Measurements from ENCODE around the gene CXCL12. TPM values are rescaled to one million over a fixed set of nuclear protein-coding genes. Genes with fewer than 3 reads are reported as not detected.

The CXCL12 gene
- total and polyA plus RNA-seq, 10 donors: 22.7 to 549 (median 294) TPM

DNA sequence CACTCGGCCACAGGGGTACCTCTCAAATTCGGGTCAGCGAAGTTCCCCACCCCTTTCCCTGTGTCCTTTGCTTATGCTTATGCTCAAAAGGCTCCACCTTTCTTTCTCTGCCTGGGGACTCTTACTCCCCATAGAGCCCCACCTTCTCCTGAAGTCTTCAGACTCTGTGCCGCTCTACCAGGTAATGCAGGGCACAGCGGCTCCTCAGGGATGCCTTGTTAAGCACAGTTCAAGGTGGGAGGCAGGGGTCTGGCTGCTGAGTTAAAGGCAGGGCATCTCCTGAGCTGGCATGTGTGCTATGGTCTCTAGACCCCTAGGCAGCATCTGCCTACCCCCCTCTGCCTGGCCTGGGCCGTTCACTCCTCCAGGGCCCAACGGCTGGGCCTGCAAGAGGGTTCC lies 3.0 kb upstream of the CXCL12 start:
- WGBS, 5 donors: 84 to 94% (median 87%) methylated on average over 7 of the region's 7 CpGs

DNA sequence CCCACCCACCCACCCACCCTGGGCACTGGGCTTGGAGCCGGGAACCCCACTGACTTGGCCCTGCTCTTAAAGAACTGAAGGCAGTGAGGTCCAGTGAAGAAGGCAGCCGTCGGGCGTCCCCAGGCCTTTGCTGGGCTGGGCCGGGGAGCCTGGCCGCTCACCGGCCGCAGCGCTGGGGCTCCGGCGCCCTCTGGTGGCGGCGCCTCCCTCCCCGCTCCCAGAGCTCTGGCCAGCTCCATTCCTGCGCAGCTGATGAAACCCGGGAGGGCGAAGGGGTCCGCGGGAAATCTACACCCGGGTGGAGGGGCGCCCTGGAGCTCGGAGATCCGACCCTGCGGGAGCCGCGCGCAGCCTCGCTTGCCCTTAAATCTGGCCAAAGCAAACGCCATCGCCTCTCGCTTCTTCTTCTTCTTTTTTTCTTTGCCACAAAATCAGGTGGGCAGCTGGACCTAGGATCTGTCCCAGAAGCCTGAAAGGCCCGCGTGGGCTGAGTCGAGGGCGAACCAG lies 1.7 kb upstream of the CXCL12 start:
- intact Hi-C loops (cut with DNase I; ENCODE audit: low total_unique reads): loop anchor here (5.0 kb wide), 1 partner anchor 714 kb away; no protein-coding TSS in a partner anchor
- Histone ChIP-seq H3K4me3 (peak overlapping the region in 3 of 8 donors; percentile 50 to 70 (median 68)), H3K9me3 (no peaks in the 10 kb centered on the region), H3K27me3 (replicated peaks in 1 of 7) (peaks cover 0 to 80% (median 36%) of the 10 kb centered on the region in 7 donors), H3K4me1 (peaks cover 0 to 42% (median 24%) of the 10 kb centered on the region in 6 donors), H3K27ac (peak overlapping the region in 5 of 8 donors; percentile 73 to 81 (median 76)), H3K36me3 (no peaks in the 10 kb centered on the region)
- DNase-seq: peak; percentile 84
- TF ChIP-seq, protein P1, sequence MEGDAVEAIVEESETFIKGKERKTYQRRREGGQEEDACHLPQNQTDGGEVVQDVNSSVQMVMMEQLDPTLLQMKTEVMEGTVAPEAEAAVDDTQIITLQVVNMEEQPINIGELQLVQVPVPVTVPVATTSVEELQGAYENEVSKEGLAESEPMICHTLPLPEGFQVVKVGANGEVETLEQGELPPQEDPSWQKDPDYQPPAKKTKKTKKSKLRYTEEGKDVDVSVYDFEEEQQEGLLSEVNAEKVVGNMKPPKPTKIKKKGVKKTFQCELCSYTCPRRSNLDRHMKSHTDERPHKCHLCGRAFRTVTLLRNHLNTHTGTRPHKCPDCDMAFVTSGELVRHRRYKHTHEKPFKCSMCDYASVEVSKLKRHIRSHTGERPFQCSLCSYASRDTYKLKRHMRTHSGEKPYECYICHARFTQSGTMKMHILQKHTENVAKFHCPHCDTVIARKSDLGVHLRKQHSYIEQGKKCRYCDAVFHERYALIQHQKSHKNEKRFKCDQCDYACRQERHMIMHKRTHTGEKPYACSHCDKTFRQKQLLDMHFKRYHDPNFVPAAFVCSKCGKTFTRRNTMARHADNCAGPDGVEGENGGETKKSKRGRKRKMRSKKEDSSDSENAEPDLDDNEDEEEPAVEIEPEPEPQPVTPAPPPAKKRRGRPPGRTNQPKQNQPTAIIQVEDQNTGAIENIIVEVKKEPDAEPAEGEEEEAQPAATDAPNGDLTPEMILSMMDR (IDR thresholded peaks at IDR 0.05 in 8 of 11, conservative IDR thresholded peaks at IDR 0.05 in 3 of 11): peak; percentile 24 to 85 (median 75)
- no peak for TF ChIP-seq POLR2A (IDR thresholded peaks at IDR 0.05)
- TF ChIP-seq POLR2AphosphoS5 (IDR thresholded peaks at IDR 0.05): peak in 1 of 3 donors; percentile 48
- WGBS, 5 donors: 2 to 5% (median 3%) methylated on average over 23 to 35 of the region's 35 CpGs

More for the DNA sequence above, 3.0 kb upstream of the CXCL12 start:
- Histone ChIP-seq H3K4me1 (peaks cover 0 to 36% (median 24%) of the 10 kb centered on the region in 6 donors), H3K36me3 (no peaks in the 10 kb centered on the region), H3K27ac (no peak overlapping the region), H3K4me3 (no peak overlapping the region), H3K9me3 (no peaks in the 10 kb centered on the region), H3K27me3 (replicated peaks in 1 of 7) (peaks cover 0 to 70% (median 36%) of the 10 kb centered on the region in 7 donors)
- intact Hi-C loops (cut with DNase I; ENCODE audit: low total_unique reads): loop anchor here (5.0 kb wide), 1 partner anchor 716 kb away; no protein-coding TSS in a partner anchor
- TF ChIP-seq POLR2A (IDR thresholded peaks at IDR 0.05) (no peak), POLR2AphosphoS5 (IDR thresholded peaks at IDR 0.05) (no peak)
- TF ChIP-seq, protein P1 (IDR thresholded peaks at IDR 0.05 in 8 of 11, conservative IDR thresholded peaks at IDR 0.05 in 3 of 11): no peak
- DNase-seq: peak; percentile 52

DNA sequence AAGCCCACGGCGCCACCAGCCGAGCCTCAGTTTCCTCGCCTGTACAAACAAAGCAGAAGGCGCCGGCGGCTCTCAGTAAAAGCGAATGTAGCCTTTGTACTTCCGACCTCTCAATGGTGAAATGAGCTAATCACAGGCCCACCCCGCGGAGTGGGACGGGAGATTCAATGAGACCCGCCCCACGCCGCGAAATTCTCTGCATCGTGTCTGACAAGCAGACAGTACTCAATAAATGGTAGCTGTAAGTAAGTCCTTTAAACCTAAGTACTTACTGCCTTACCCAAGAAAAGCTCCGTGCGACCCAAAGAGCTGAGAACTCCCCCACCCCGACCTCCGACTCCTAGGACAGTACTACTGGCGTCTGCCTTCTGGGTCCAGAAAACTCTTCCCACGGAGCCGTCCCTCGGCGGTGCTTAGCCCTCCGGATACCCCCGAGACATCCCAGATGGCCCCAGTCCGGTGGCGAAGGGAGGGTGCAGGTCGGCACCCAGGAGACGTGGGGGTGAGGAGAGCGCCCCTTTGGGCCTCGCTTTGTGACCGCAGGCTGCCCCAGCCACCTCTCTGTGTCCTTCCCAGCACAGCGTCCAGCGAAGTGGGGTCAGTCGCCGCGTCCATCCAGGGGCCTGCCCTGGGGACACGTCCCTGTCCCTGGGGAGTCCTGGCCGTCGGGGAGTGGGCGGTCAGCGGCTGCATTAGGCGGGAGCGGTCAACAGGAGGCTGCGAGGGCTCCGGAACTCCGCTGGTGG lies 972 bp upstream of the CXCL12 start:
- H3K4me3 ChIP-seq: peak overlapping the region in 7 of 8 donors; percentile 39 to 70 (median 50)
- WGBS, 5 donors: 15 to 21% (median 19%) methylated on average over 31 to 50 of the region's 50 CpGs
- TF ChIP-seq POLR2A (IDR thresholded peaks at IDR 0.05): no peak
- TF ChIP-seq POLR2AphosphoS5 (IDR thresholded peaks at IDR 0.05): no peak
- TF ChIP-seq, protein P1 (IDR thresholded peaks at IDR 0.05 in 8 of 11, conservative IDR thresholded peaks at IDR 0.05 in 3 of 11): no peak
- H3K27me3 ChIP-seq (replicated peaks in 1 of 7): peaks cover 0 to 80% (median 36%) of the 10 kb centered on the region in 7 donors
- peak overlapping the region in 7 of 8 donors; percentile 39 to 81 (median 75) for H3K27ac ChIP-seq
- H3K4me1 ChIP-seq: peaks cover 0 to 46% (median 25%) of the 10 kb centered on the region in 6 donors
- intact Hi-C loops (cut with DNase I; ENCODE audit: low total_unique reads): loop anchor here (5.0 kb wide), 1 partner anchor 714 kb away; no protein-coding TSS in a partner anchor
- no peaks in the 10 kb centered on the region for H3K9me3 ChIP-seq
- no peaks in the 10 kb centered on the region for H3K36me3 ChIP-seq
- peak; percentile 81 for DNase-seq

DNA sequence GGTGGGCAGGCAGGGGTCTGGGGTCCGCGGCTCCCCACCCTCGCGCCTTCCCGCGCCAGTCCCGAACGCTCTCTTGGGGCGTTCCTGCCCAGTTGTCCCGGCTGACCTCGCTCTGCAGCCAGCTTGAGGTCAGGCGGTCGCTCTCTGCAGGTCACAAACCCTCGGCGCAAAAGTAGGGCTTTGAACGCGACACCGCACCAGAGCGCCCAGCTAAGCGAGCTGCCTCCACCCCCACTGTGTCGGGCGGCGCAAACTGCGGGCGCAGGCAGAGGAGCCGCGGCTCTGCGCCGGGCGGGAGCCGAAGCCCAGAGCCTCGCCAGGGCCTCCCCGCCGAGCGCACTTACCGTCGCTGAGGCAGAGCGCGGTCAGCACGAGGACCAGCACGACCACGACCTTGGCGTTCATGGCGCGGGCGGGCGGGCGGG lies 284 bp downstream of the CXCL12 start:
- peak overlapping the region; percentile 39 to 70 (median 50) for H3K4me3 ChIP-seq
- H3K27me3 ChIP-seq (replicated peaks in 1 of 7): peaks cover 0 to 76% (median 36%) of the 10 kb centered on the region in 7 donors
- DNase-seq: no peak
- TF ChIP-seq, protein P1 (IDR thresholded peaks at IDR 0.05 in 8 of 11, conservative IDR thresholded peaks at IDR 0.05 in 3 of 11): no peak
- peak in 2 of 3 donors; percentile 4 to 42 for TF ChIP-seq POLR2AphosphoS5 (IDR thresholded peaks at IDR 0.05)
- intact Hi-C loops (cut with DNase I; ENCODE audit: low total_unique reads): loop anchor here (5.0 kb wide), 1 partner anchor 712 kb away; no protein-coding TSS in a partner anchor
- 0 to 2% (median 1%) methylated on average over 7 to 48 of the region's 48 CpGs for WGBS, 5 donors
- no peaks in the 10 kb centered on the region for H3K36me3 ChIP-seq
- H3K27ac ChIP-seq: peak overlapping the region; percentile 19 to 81 (median 74)
- H3K9me3 ChIP-seq: no peaks in the 10 kb centered on the region
- peaks cover 0 to 46% (median 26%) of the 10 kb centered on the region in 6 donors for H3K4me1 ChIP-seq
